Left ventricle myocardium inferior (tissue), 1 donor: Measurements from ENCODE around the gene STRN. TPM values are rescaled to one million over a fixed set of nuclear protein-coding genes. Genes with fewer than 3 reads are reported as not detected.

Source experiments
- DNase-seq: peaks from one replicate; pipeline ENCODE4 v3.0.0-alpha.2; 2020
- H3K27ac ChIP-seq: fragments of 200-600 bp; replicated peaks from 2 replicates; pipeline ENCODE4 v1.8.0; 2021
- H3K27me3 ChIP-seq: fragments of 200-600 bp; 2 replicates; pipeline ENCODE4 v1.8.0; 2021; ENCODE audit warnings: low read depth
- H3K36me3 ChIP-seq: fragments of 200-600 bp; 2 replicates; pipeline ENCODE4 v1.8.0; 2021
- H3K4me1 ChIP-seq: fragments of 200-600 bp; 2 replicates; pipeline ENCODE4 v1.8.0; 2021
- H3K4me3 ChIP-seq: fragments of 200-600 bp; 2 replicates; pipeline ENCODE4 v1.8.0; 2021; ENCODE audit warnings: mild to moderate bottlenecking, moderate library complexity
- H3K9me3 ChIP-seq: fragments of 200-600 bp; replicated peaks from 2 replicates; pipeline ENCODE4 v1.8.0; 2021
- intact Hi-C: fragments of 100-400 bp; cut with micrococcal nuclease; formaldehyde crosslinking; loops from one replicate; pipeline ENCODE4 v1.11.0; 2022
- total RNA-seq: library from RNA; stranded (reverse); fragmentation: NEBNext Ultra II Directional; extraction: Animal tissue kit (Norgen Biotek cat#: 25700); gene quantifications from one replicate; pipeline ENCODE4 v1.2.1, GENCODE V29; 2021
- TF ChIP-seq, protein P1 (sequence below): fragments of 200-600 bp; IDR thresholded peaks from 2 replicates; pipeline ENCODE4 v1.8.0; 2021; ENCODE audit warnings: antibody characterized with exemption, mild to moderate bottlenecking, borderline replicate concordance
- donor health status: DM: no; HTN: yes; CAD: no; lungs with severe emphysema.

The STRN gene
- total RNA-seq, 1 donor from 2014 or later, result 55.2 TPM

DNA sequence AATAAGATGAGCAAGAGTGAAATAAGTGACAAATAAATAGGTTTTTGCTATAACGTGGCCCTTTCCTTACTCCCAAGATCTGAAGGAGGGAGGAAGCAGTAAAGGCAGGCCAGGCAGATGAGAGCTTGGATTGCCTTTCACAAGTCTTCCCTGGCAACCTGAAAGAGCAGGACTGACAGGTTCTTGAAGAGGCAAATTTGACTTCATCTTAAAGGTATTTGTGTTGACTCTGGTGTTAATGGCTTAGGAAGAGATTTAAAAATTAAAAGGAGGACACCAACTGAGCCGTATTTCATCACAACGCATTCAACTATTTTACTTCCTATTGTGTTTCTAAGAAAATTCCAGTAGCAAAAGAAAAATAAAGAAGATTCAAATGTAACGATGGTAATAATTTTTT, 3.2 kb downstream of the STRN start:
- H3K4me1 ChIP-seq, result peaks cover 88% of the 10 kb centered on the region
- no peaks in the 10 kb centered on the region for H3K9me3 ChIP-seq
- TF ChIP-seq, protein P1, sequence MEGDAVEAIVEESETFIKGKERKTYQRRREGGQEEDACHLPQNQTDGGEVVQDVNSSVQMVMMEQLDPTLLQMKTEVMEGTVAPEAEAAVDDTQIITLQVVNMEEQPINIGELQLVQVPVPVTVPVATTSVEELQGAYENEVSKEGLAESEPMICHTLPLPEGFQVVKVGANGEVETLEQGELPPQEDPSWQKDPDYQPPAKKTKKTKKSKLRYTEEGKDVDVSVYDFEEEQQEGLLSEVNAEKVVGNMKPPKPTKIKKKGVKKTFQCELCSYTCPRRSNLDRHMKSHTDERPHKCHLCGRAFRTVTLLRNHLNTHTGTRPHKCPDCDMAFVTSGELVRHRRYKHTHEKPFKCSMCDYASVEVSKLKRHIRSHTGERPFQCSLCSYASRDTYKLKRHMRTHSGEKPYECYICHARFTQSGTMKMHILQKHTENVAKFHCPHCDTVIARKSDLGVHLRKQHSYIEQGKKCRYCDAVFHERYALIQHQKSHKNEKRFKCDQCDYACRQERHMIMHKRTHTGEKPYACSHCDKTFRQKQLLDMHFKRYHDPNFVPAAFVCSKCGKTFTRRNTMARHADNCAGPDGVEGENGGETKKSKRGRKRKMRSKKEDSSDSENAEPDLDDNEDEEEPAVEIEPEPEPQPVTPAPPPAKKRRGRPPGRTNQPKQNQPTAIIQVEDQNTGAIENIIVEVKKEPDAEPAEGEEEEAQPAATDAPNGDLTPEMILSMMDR, result no peak
- no peaks in the 10 kb centered on the region for H3K27me3 ChIP-seq
- H3K36me3 ChIP-seq, result no peaks in the 10 kb centered on the region
- H3K4me3 ChIP-seq, result no peak overlapping the region
- H3K27ac ChIP-seq, result peak overlapping the region; percentile 27
- DNase-seq, result no peak
- intact Hi-C loops, result no loop called here

DNA sequence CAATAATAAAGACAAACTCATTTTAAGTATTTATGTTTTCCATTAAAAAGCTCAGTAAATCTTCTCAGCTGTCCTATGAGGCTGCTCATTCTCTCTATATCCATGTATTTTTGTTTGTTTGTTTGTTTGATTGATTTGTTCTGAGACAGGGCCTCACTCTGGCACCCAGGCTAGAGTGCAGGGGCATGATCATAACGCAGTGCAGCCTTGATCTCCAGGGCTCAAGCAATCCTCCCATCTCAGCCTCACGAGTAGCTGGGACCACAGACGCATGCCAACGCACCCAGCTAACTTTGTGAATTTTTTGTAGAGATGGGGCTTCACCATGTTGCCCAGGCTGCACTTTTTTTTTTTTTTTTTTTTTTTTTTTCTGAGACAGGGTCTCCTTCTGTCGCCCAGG, 5.6 kb downstream of the STRN start:
- no peak for DNase-seq
- Histone ChIP-seq H3K27me3 (no peaks in the 10 kb centered on the region), H3K36me3 (no peaks in the 10 kb centered on the region), H3K9me3 (no peaks in the 10 kb centered on the region), H3K4me3 (no peak overlapping the region), H3K4me1 (peaks cover 92% of the 10 kb centered on the region), H3K27ac (no peak overlapping the region)
- intact Hi-C loops, result no loop called here
- TF ChIP-seq, protein P1, result no peak

DNA sequence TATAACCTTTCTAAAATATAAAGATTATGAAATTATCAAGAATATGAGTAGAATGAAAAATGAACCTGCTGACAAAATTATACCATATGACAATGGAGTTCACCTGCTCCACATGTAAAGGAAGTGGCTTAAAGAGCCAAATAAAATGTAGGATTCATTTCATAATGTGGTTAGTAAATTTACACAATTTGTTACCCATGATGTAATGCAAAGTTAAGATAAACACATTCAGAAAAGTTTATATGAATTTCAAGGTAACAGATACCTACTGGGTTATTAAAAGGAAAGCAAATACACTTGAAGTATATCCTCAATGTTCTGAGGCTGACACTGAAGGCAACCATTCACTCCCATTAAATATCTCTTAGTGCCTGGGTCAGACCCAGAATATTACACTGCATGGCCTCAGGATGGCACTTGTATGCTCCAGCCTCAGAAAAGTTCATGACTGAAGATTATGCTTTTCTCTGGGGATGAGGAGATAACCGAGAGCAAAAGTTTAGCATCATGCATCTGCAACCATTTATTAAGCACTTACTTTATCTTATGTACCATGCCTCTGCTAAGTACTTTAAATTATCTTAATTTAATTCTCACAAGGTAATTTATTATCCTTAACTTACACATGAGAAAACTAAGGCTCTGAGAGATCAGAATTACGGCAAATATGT, 6.2 kb downstream of the STRN start:
- Histone ChIP-seq H3K27me3 (no peaks in the 10 kb centered on the region), H3K36me3 (no peaks in the 10 kb centered on the region), H3K4me3 (no peak overlapping the region), H3K4me1 (peaks cover 92% of the 10 kb centered on the region), H3K9me3 (no peaks in the 10 kb centered on the region), H3K27ac (no peak overlapping the region)
- intact Hi-C loops, result no loop called here
- no peak for DNase-seq
- TF ChIP-seq, protein P1, result no peak

DNA sequence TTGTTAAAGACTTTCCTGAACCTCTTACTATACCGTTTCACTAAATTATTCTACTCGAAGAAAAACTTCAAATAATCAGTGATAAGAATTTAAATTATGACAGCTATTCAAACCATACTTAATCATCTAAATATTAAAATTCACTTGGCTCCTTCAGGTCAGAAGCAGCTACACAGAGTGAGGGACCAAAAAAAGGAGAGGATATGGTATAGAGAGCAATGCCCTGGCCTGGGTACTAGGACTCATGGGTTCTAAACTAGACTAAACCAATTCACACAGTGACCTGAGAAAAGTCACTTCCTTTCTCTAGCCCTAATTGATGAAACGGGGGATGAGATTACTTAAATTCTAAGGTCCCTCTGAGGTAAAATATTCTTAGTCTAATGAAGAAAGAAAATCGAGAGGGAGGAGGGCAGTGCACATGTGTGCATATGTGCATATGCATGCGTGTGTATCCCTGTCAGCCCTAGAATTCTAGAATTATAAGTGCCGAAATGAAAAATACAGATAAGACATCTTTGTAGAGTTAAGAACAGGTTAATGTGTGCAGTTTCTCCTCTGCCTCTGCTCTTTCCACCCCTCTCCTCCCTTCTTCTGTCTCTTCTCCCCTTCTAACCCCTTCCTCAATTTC, 11.2 kb downstream of the STRN start:
- intact Hi-C loops, result no loop called here
- TF ChIP-seq, protein P1, result no peak
- no peak overlapping the region for H3K4me3 ChIP-seq
- DNase-seq, result no peak
- H3K4me1 ChIP-seq, result peaks cover 83% of the 10 kb centered on the region
- no peaks in the 10 kb centered on the region for H3K9me3 ChIP-seq
- H3K27ac ChIP-seq, result no peak overlapping the region
- no peaks in the 10 kb centered on the region for H3K36me3 ChIP-seq
- H3K27me3 ChIP-seq, result no peaks in the 10 kb centered on the region

DNA sequence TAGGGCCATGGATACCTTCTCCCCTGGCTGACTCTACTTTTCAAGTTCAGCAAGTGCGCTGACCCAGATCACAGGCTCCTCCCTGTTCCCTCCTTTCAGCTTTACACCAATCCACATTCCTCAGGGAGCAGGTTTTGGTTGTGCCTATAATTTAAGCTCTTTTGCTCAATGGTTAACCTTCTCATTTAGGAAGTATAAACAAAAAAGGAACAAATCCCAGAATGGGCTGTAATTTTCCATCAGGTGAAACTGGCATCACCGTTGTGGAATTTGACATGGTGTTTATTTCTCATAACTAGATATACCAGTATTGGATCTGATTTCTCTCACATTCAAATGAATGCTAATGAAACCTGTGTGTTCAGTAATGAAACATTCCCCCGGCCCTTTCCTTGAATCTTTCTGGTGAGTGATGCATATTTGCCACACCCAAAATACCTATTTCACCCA, 13.6 kb downstream of the STRN start:
- Histone ChIP-seq H3K36me3 (no peaks in the 10 kb centered on the region), H3K4me3 (no peak overlapping the region), H3K27ac (peak overlapping the region; percentile 41), H3K4me1 (peaks cover 72% of the 10 kb centered on the region), H3K9me3 (no peaks in the 10 kb centered on the region), H3K27me3 (no peaks in the 10 kb centered on the region)
- TF ChIP-seq, protein P1, result no peak
- intact Hi-C loops, result no loop called here
- DNase-seq, result no peak
